Measurements from ENCODE around the gene MEIS2.

MEIS2 gene

GRCh38 chr15:36965570-36966342 is 134.6 kb downstream of the MEIS2 start:
- no peak for DNase-seq (ENCODE audit: low read depth)

- no peak for DNase-seq (ENCODE audit: low read depth)
These were observed 135.7 kb downstream of the MEIS2 start for GRCh38 chr15:36964626-36965025.

- DNase-seq (ENCODE audit: low read depth), result no peak
These were observed 138.4 kb downstream of the MEIS2 start for GRCh38 chr15:36961956-36962355.

GRCh38 chr15:36960947-36961227 is 139.5 kb downstream of the MEIS2 start:
- DNase-seq (ENCODE audit: low read depth), result no peak

GRCh38 chr15:36960179-36960946 is 140.0 kb downstream of the MEIS2 start:
- no peak for DNase-seq (ENCODE audit: low read depth)

- DNase-seq (ENCODE audit: low read depth), result no peak
These were observed 140.6 kb downstream of the MEIS2 start for GRCh38 chr15:36959746-36960145.

GRCh38 chr15:36958606-36959005 is 141.7 kb downstream of the MEIS2 start:
- DNase-seq (ENCODE audit: low read depth), result no peak

GRCh38 chr15:36954486-36954885 is 145.9 kb downstream of the MEIS2 start:
- DNase-seq (ENCODE audit: low read depth), result no peak

GRCh38 chr15:36953346-36953745 is 147.0 kb downstream of the MEIS2 start:
- DNase-seq (ENCODE audit: low read depth), result no peak

GRCh38 chr15:36951731-36952247 is 148.6 kb downstream of the MEIS2 start:
- no peak for DNase-seq (ENCODE audit: low read depth)

- DNase-seq (ENCODE audit: low read depth), result no peak
These were observed 150.0 kb downstream of the MEIS2 start for GRCh38 chr15:36950371-36950770.

- no peak for DNase-seq (ENCODE audit: low read depth)
These were observed 151.4 kb downstream of the MEIS2 start for GRCh38 chr15:36948982-36949381.

GRCh38 chr15:36947035-36947719 is 153.2 kb downstream of the MEIS2 start:
- DNase-seq (ENCODE audit: low read depth), result no peak

- no peak for DNase-seq (ENCODE audit: low read depth)
These were observed 155.9 kb downstream of the MEIS2 start for GRCh38 chr15:36944442-36944841.

- no peak for DNase-seq (ENCODE audit: low read depth)
These were observed 156.6 kb downstream of the MEIS2 start for GRCh38 chr15:36943508-36944361.

GRCh38 chr15:36942248-36942827 is 158.0 kb downstream of the MEIS2 start:
- no peak for DNase-seq (ENCODE audit: low read depth)

GRCh38 chr15:36941798-36942197 is 158.6 kb downstream of the MEIS2 start:
- no peak for DNase-seq (ENCODE audit: low read depth)

- no peak for DNase-seq (ENCODE audit: low read depth)
These were observed 159.6 kb downstream of the MEIS2 start for GRCh38 chr15:36940636-36941260.

GRCh38 chr15:36940219-36940618 is 160.1 kb downstream of the MEIS2 start:
- DNase-seq (ENCODE audit: low read depth), result no peak

- DNase-seq (ENCODE audit: low read depth), result no peak
These were observed 161.6 kb downstream of the MEIS2 start for GRCh38 chr15:36938764-36939163.

GRCh38 chr15:36938131-36938530 is 162.2 kb downstream of the MEIS2 start:
- no peak for DNase-seq (ENCODE audit: low read depth)

Data from fibroblast of gingiva (primary cell).